ENCODE measurements around the gene NANOS2.

- TF ChIP-seq POLR2A (IDR thresholded peaks at IDR 0.05; ENCODE audit: low read length) (no peak), GATA1 (IDR thresholded peaks at IDR 0.05; ENCODE audit: low read depth, low read length) (no peak)
Observed at GRCh38 chr19:45954156-45954555, 39.6 kb upstream of the NANOS2 start.

All from erythroblast (primary cell).